ENCODE measurements around the gene GLCCI1.
"Not testable (repeated sequence)": the region's sequence is repeated elsewhere in the genome, so short reads cannot be mapped to it uniquely, and the experiment has no call there.

GLCCI1 gene

GRCh38 chr7:8035647-8036518 is 67.3 kb downstream of the GLCCI1 start:
- Histone ChIP-seq H3K27me3 (no peaks in the 10 kb centered on the region), H3K4me1 (ENCODE audit: control insufficient read depth in 1 of 2, insufficient read depth in 1 of 2, low read depth in 1 of 2, low read length in 1 of 2) (peaks cover 22 to 24% of the 10 kb centered on the region in 2 experiments), H3K36me3 (no peaks in the 10 kb centered on the region), H3K9me3 (no peaks in the 10 kb centered on the region), H3K27ac (peak overlapping the region; percentile 65), H3K4me3 (ENCODE audit: low read depth in 1 of 2, low read length in 1 of 2) (no peak overlapping the region)
- TF ChIP-seq, protein P1, sequence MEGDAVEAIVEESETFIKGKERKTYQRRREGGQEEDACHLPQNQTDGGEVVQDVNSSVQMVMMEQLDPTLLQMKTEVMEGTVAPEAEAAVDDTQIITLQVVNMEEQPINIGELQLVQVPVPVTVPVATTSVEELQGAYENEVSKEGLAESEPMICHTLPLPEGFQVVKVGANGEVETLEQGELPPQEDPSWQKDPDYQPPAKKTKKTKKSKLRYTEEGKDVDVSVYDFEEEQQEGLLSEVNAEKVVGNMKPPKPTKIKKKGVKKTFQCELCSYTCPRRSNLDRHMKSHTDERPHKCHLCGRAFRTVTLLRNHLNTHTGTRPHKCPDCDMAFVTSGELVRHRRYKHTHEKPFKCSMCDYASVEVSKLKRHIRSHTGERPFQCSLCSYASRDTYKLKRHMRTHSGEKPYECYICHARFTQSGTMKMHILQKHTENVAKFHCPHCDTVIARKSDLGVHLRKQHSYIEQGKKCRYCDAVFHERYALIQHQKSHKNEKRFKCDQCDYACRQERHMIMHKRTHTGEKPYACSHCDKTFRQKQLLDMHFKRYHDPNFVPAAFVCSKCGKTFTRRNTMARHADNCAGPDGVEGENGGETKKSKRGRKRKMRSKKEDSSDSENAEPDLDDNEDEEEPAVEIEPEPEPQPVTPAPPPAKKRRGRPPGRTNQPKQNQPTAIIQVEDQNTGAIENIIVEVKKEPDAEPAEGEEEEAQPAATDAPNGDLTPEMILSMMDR (IDR thresholded peaks at IDR 0.05) = peak; percentile 54

GRCh38 chr7:8037151-8037550 is 68.6 kb downstream of the GLCCI1 start:
- Histone ChIP-seq H3K27ac (no peak overlapping the region), H3K36me3 (no peaks in the 10 kb centered on the region), H3K9me3 (no peaks in the 10 kb centered on the region), H3K4me3 (ENCODE audit: low read depth in 1 of 2, low read length in 1 of 2) (no peak overlapping the region), H3K4me1 (ENCODE audit: control insufficient read depth in 1 of 2, insufficient read depth in 1 of 2, low read depth in 1 of 2, low read length in 1 of 2) (peaks cover 29 to 33% of the 10 kb centered on the region in 2 experiments), H3K27me3 (no peaks in the 10 kb centered on the region)
- TF ChIP-seq, protein P1 (IDR thresholded peaks at IDR 0.05) = no peak

- Histone ChIP-seq H3K9me3 (no peaks in the 10 kb centered on the region), H3K36me3 (no peaks in the 10 kb centered on the region), H3K27me3 (no peaks in the 10 kb centered on the region), H3K27ac (peak overlapping the region; percentile 59), H3K4me3 (ENCODE audit: low read depth in 1 of 2, low read length in 1 of 2) (no peak overlapping the region), H3K4me1 (ENCODE audit: control insufficient read depth in 1 of 2, insufficient read depth in 1 of 2, low read depth in 1 of 2, low read length in 1 of 2) (peaks cover 21 to 26% of the 10 kb centered on the region in 2 experiments)
- TF ChIP-seq, protein P1 (IDR thresholded peaks at IDR 0.05) = no peak
These were observed 72.3 kb downstream of the GLCCI1 start for GRCh38 chr7:8040768-8041369.

DNA sequence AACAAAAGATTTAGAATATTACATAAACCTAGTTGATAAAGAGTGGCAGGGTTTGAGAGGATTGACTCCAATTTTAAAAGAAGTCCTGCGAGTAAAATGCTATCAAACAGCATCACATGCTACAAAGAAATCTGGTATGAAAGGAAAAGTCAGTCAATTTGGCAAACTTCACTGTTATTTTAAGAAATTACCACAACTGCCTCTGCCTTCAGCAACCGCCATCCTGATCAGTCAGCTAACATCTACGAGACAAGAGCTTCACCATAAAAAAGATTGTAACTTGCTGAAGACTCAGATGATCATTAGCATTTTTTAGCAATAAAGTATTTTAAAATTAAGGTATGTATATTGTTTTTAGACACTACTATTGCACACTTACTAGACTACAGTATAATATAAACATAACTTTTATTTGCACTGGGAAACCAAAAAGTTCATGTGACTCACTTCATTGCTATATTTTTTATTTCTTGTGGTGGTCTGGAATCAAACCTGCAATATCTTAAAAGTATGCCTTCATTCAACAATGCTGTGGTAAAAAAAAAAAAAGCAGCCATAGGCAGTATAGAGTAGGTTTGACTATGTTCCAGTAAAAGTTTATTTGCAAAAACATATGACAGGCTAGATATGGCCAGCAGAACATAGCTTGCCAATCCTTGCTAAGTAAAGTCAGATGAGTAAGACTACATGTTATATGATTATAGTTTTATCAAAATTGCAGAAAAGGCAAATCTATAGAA is 74.4 kb downstream of the GLCCI1 start:
- Histone ChIP-seq H3K4me3 (ENCODE audit: low read depth in 1 of 2, low read length in 1 of 2) (no peak overlapping the region), H3K9me3 (no peaks in the 10 kb centered on the region), H3K27ac (no peak overlapping the region), H3K4me1 (ENCODE audit: control insufficient read depth in 1 of 2, insufficient read depth in 1 of 2, low read depth in 1 of 2, low read length in 1 of 2) (peaks cover 18 to 24% of the 10 kb centered on the region in 2 experiments), H3K36me3 (no peaks in the 10 kb centered on the region), H3K27me3 (no peaks in the 10 kb centered on the region)
- TF ChIP-seq, protein P1 (IDR thresholded peaks at IDR 0.05) = no peak

DNA sequence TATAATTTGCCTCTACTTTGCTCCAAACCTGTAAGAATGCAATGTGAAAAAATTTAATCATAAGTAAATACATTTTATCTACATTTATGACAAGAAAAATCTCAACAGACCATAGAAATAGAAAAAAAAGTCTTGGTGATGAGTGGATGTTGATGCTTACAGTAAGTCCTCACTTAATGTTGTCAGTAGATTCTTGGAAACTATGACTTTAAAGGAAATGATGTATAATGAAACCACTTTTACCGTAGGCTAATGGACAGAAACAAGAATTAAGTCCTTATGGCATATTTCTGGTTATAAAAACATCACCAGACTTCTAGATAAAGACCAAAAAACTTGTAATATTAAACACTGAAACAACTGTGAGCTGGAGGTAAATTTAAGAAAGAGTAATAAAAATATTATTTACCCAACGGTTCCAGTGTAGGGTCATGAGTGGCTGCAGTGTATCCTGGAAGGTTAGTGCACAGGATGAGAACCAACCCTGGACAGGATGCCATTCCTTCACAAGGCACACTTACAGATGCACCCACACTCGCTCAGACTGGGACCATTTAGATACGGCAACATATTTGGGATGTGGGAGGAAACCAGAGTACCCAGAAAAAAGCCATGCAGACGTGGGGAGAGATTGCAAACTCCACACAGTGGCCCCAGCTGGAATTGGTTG is 76.3 kb downstream of the GLCCI1 start:
- Histone ChIP-seq H3K27ac (no peak overlapping the region), H3K4me3 (ENCODE audit: low read depth in 1 of 2, low read length in 1 of 2) (no peak overlapping the region), H3K9me3 (no peaks in the 10 kb centered on the region), H3K36me3 (no peaks in the 10 kb centered on the region), H3K27me3 (no peaks in the 10 kb centered on the region), H3K4me1 (ENCODE audit: control insufficient read depth in 1 of 2, insufficient read depth in 1 of 2, low read depth in 1 of 2, low read length in 1 of 2) (peaks cover 17 to 19% of the 10 kb centered on the region in 2 experiments)
- TF ChIP-seq, protein P1 (IDR thresholded peaks at IDR 0.05) = no peak

DNA sequence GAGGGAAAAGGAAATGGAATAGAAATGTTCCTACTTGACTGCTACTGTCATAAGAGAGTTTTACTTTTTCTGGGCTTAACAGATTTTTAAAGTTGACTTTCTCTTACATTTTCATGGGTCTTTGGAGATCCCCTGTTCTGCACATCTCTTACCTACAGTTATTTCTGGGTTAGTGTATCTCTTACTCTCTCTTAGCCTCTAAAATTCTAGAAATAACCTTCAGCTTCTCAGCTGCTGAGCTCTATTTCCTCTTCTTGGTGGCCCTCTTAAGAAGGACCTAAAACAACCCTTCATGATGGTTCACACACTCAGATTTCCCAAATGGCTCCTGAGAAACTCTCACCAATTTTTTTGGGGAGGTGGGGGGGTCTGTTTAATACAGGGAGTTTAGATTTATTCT is 79.5 kb downstream of the GLCCI1 start:
- not testable (repeated sequence) for H3K9me3 ChIP-seq; H3K27me3 ChIP-seq; H3K4me3 ChIP-seq (ENCODE audit: low read depth in 1 of 2, low read length in 1 of 2); H3K36me3 ChIP-seq; H3K27ac ChIP-seq
- H3K4me1 ChIP-seq (ENCODE audit: control insufficient read depth in 1 of 2, insufficient read depth in 1 of 2, low read depth in 1 of 2, low read length in 1 of 2) = peaks cover 8 to 24% of the 10 kb centered on the region in 2 experiments
